NOMO-1 treated with dmso at 0.1 percent for 144 hours (cell line): ENCODE data around the gene TIAM2.
"Not testable (repeated sequence)": the region's sequence is repeated elsewhere in the genome, so short reads cannot be mapped to it uniquely, and the experiment has no call there.

Experiments used
- DNase-seq: peaks from one replicate; lab custom pipeline; 2025; ENCODE audit not compliant: unreplicated experiment; lab: John Stamatoyannopoulos, UW

TIAM2 gene

GRCh38 chr6:155157101-155157500, 162.0 kb downstream of the TIAM2 start:
- DNase-seq: no peak

DNA sequence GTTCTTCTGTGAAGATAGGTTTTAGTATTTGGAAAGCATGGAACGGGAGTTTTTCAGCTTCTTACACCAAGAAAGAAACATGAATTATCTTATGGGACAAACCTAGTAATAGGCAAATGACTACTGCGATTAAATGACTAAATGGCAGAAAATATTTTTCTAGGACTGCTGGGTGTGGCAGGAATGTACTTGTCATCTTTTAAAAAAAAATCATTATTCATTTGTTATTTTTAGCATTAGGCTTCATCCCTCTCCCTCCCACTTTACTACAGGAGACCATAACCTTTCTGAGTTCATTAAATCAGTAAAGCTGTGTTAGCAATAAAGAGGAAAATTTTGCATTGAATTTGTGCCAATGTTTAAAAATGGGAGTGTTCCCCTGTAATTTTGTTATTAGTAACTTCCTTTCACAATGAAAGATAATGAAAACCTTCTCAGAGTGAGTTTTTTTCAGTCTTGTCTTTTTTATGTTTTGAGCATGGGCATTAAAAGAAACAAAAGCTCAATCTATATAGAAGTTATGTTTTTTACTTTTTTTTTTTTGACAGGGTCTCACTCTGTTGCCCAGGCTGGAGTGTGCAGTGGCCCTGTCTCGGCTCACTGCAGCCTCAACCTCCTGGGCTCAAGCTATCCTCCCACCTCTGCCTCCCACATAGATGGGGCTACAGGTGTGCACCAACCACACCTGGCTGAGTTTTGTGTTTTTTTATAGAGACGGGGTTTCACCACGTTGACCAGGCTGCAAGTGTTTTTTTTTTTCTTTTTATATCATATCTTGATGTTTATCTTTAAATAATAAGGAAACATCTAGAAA, 163.1 kb downstream of the TIAM2 start:
- no peak for DNase-seq

- no peak for DNase-seq
These were observed 167.6 kb downstream of the TIAM2 start for GRCh38 chr6:155162682-155163081.

DNA sequence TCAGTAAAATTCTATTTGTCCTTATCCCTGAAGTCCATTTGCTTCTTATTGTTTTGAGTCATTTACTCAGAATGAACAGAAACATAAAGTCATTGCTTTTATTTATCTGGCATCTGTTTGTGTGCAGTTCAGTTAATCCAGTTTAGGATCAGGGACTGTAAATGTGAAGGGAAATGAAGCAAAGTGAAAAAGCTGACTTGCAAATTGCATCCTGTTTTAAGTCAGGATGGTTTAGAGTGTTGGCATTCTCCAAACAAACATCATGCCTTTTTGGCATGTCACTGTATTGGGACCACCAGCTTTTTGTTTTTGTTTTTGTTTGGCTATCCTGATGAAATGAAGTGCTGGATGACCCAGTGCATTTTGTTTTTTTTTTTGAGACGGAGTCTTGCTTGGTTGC, 168.5 kb downstream of the TIAM2 start:
- DNase-seq: no peak

DNA sequence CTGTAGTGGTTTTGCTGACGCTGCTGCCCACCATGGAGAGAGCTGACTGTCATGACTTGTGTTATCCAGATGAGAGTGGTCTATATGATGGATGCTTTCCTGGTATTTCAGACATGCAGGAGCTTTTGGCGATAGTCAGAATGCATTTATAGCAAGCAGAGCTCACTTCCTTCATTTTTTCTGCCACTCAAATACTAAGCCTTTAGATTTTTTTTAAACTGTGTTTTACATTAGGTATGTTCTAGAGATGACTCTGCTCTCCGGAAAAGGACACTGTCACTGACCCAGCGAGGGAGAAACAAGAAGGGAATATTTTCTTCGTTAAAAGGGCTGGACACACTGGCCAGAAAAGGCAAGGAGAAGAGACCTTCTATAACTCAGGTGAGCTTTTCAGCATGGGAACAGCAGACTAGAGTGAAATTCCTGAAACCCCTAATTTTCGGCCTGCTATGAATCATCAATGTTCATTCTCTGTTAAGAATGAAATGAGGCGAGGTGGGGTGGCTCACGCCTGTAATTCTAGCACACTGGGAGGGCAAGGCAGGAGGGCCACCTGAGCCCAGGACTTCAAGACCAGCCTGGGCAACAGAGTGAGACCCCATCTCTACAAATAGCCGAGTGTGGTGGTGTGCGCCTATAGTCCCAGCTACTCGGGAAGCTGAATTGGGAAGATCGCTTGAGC, 170.1 kb downstream of the TIAM2 start:
- DNase-seq: no peak

DNA sequence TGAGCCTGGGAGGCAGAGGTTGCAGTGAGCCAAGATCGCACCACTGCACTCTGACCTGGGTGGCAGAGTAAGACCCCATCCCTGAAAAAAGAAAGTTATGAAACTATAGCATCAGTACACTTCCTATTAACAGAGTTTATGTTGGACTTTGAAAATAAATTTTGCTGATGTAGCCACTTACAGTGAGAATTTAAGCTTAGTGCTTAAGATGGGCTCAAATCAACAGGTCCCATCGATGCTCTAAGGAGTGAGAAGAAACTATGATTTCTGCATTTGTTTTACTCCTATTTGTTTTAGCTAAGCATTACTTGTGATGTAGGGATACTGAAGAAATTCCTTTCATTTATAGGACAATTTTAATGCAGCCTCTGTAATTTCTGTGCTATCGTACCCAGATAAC, 175.4 kb downstream of the TIAM2 start:
- no peak for DNase-seq

DNA sequence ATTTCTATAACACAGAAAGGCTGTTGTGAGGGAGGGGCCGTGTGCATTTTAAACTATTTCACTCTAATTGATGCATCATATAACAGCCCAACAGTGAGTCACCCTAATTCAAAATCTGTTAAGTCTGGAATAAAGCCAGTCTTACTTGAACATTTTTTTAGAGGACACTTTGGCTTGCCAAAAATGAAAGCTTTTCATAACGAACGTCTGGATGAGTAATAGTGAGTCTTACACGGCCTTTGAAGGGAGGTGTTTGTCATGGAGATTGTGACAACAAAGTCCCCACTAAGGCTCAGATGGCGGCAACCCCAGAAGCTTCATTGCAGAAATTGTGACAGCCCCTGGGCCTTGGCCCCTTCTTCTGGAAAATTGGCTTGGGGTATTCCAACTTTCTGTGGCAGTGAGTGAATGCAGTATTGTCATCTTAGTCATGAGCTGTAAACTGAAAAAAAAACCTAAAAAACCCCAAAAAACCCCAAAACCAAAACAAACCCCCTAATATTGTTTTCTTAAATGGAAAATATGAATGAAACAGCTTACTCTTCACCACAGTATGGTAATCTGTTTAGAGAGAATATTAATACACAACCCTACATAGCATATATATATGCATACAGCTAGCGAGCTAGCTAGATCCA, 176.1 kb downstream of the TIAM2 start:
- DNase-seq: no peak

DNA sequence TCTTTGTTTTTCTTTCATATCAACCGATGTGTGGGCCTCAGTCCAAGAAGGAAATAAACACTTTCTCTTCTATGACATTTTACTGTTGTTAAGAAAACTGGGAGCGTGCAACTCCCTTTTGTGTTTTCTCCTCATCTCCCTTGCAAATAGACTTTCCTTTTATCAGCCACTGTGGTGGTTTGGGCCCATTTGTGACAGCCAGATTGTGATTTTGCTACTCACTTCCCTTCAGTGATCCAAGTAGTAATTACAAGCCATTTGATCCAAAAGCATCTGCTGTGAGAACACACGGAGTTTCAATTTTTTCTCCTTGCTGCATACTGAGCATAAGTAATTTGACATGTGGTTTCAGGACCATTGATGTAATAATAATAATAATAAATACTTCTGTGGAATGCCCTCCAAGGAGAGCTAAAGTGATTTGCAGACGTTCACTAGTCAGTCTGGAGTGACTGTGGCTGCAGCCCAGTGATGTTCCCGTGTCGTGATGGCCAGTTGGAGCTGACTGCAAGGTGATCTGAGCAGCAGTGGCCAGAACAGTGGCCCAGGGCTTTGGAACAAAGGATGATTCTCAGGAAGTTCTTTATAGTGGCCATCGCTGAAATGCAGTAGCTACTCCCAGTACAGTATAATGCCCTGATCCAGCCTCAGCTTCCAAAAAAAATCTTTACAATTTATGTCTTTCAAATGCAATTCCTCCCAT, 176.8 kb downstream of the TIAM2 start:
- no peak for DNase-seq

DNA sequence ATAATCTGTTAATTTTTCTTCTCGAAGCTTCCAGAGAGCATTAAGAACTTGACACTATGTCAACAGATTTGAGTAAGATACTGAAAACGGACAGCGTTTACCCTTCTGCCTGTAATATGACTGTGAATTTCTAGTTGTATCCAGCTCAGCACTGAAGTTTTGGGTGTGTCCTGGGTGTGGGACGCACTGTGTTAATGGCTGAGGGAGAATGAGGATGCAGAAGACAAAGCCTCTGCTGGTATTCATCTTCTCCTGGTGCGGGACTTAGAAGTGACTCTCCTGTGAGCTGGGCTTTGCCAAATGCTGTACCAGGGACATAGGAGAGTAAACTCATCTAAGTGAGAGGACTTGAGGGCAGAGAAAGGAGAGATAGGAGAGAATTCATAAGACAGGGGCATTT, 178.4 kb downstream of the TIAM2 start:
- no peak for DNase-seq

DNA sequence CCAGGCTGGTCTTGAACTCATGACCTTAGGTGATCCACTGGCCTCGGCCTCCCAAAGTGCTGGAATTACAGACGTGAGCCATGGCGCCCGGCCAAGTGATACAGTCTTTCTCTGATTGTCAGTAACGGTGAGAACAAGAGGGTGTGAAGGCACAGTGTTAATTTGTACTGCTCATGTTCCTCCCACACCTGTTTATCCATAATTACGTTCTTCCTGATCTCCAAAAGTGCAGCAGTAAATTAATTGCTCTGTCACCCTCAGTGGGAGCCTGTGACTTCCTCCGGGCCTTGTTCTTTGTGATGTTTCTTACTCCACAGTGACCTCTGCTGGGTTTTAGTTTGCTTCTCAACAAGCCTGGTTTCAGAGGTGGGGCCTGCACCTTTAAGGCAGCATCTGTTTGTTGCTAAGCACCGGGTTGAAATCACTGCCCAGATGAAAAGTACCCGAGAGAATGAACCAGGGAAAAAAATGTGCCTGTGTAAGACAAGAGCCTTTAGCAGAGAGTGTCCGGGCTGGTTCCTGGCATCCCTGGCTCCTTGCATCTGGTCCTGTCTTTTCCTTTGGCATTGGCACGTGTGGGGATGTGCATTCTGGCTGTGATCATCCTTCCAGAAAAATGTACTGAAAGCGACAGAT, 179.6 kb downstream of the TIAM2 start:
- DNase-seq: peak; percentile 58

DNA sequence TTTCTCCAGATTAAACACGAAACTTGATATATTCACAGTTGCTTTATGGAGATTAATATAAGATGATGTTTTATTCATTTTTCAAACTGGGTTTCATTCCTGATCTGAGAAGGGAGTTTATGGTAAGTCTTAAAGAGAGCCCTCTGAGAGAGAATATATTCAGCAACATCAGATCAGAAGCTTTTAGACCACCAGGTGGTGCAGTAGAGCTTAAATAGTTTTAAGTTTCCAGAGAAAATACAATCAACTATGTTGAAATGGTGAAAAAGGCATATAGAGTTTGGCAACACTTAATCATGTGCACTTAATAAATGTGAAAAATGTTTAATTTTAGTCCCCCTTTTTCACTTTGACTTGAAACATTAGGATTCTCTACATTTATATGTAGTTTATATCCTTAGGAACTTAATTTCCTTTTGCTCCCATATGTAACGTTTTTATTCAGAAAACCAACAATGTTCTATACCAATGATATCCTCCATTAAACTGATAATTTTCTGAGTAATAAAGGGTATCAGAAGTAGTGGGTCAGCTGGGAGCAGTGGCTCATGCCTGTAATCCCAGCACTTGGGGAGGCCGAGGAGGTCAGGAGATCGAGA, 182.3 kb downstream of the TIAM2 start:
- no peak for DNase-seq

GRCh38 chr6:155181498-155181897, 186.4 kb downstream of the TIAM2 start:
- DNase-seq: no peak

- no peak for DNase-seq
These were observed 187.0 kb downstream of the TIAM2 start for GRCh38 chr6:155182103-155182502.

DNA sequence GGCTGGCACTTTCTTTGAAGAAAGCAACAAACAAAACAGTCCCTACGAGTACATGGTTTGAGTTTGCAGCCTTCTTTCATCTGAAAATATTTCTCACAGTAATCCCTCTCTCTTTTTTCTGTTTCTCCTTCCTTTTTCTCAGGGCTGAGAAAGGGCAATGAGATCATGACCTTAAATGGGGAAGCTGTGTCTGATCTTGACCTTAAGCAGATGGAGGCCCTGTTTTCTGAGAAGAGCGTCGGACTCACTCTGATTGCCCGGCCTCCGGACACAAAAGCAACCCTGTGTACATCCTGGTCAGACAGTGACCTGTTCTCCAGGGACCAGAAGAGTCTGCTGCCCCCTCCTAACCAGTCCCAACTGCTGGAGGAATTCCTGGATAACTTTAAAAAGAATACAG, 188.0 kb downstream of the TIAM2 start:
- no peak for DNase-seq

DNA sequence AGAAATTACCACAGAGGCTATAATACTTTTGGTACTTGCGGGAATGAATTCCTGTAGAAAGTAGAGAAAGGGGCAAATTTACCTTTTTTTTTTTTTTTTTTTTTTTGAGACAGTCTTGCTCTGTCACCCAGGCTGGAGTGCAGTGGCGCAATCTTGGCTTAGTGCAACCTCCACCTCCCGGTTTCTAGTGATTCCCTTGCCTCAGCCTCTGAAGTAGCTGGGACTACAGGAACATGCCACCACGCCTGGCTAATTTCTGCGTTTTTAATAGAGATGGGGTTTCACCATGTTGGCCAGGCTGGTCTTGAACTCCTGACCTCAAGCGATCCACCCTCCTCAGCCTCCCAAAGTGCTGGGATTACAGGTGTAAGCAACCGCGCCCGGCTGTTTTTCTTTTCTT, 189.9 kb downstream of the TIAM2 start:
- not testable (repeated sequence) for DNase-seq

- no peak for DNase-seq
These were observed 190.4 kb downstream of the TIAM2 start for GRCh38 chr6:155185544-155185943.

DNA sequence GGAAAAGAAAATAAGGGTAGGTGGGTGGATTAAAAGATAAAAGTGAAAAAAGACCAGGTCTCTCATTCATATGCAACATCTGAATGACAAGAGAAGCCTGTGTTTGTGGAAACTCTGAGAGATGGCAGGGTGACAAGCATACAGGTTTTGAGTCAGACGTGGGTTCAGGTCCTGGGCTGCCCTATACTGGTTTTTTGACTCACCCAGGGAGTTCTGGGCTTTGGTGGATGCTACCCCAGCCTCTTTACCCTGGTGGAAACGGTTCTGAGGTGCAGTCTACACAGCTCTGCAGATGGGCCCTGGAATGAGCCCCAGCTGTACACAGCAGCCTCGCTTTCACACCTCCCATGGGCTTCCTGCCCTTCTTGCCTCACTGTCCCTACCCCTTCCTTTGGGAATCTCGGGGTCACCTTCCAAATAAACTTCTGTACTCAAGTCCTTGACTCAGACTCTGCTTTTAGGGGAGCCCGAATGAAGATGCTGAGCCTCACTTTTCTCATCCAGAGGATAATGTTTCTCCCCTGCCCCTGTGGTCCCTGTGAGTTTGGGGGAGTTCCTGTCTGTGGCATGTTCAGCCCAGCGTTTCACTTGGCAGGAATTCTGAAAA, 191.0 kb downstream of the TIAM2 start:
- DNase-seq: no peak

- DNase-seq: no peak
These were observed 192.0 kb downstream of the TIAM2 start for GRCh38 chr6:155187106-155187505.

GRCh38 chr6:155187994-155188706, 193.0 kb downstream of the TIAM2 start:
- DNase-seq: no peak
